PC-9 (cell line): ENCODE data around the gene EDN2. TPM values are rescaled to one million over a fixed set of nuclear protein-coding genes. Genes with fewer than 3 reads are reported as not detected.

ENCODE experiments used
- BruUV-seq: library from RNA; stranded (reverse); fragments of 400-500 nt; replicated peaks from 2 replicates; lab custom pipeline; 2021; lab: Mats Ljungman, UMichigan
- CTCF ChIA-PET: fragments of 300-600 bp; sonication (Branson Sonifier 250); formaldehyde crosslinking; loops from one replicate; lab custom pipeline; 2022; ENCODE audit warnings: antibody characterized with exemption; lab: Charles Lee
- POLR2A ChIA-PET: fragments of 300-600 bp; sonication (Branson Sonifier 250); formaldehyde crosslinking; loops from one replicate; lab custom pipeline; 2022; ENCODE audit warnings: antibody characterized with exemption; ENCODE audit not compliant: unreplicated experiment; lab: Charles Lee
- DNase-seq, 2 experiments: peaks; one replicate each; pipeline versions ENCODE4 v3.0.0 to v3.0.0-alpha.2; 2015 to 2022; ENCODE audit warnings: mixed read lengths in 1 of 2
- H2AFZ ChIP-seq: fragments of 200-600 bp; sonication (generic); 2 replicates; pipeline ENCODE4 v1.8.1; 2017; ENCODE audit warnings: antibody characterized with exemption
- H3F3A ChIP-seq: fragments of 200-600 bp; sonication (generic); 2 replicates; pipeline ENCODE4 v1.8.1; 2017; ENCODE audit warnings: antibody characterized with exemption, mild to moderate bottlenecking, low read depth; ENCODE audit not compliant: insufficient read depth
- H3K27ac ChIP-seq: fragments of 200-600 bp; sonication (generic); 2 replicates; pipeline ENCODE4 v1.6.1; 2016; ENCODE audit warnings: mixed run types
- H3K27me3 ChIP-seq: fragments of 200-600 bp; sonication (generic); 2 replicates; pipeline ENCODE4 v1.6.1; 2016; ENCODE audit warnings: low read depth, mixed run types; ENCODE audit not compliant: insufficient read depth
- H3K36me3 ChIP-seq: fragments of 200-600 bp; sonication (generic); 2 replicates; pipeline ENCODE4 v1.6.1; 2016; ENCODE audit warnings: low read depth, mixed run types
- H3K4me1 ChIP-seq: fragments of 200-600 bp; sonication (generic); replicated peaks from 2 replicates; pipeline ENCODE4 v1.6.1; 2016; ENCODE audit warnings: mixed run types; ENCODE audit not compliant: insufficient read depth
- H3K4me2 ChIP-seq: fragments of 200-600 bp; sonication (generic); 2 replicates; pipeline ENCODE4 v1.6.1; 2017; ENCODE audit warnings: mixed run types
- H3K4me3 ChIP-seq: fragments of 200-600 bp; sonication (generic); 2 replicates; pipeline ENCODE4 v1.6.1; 2016; ENCODE audit warnings: mixed run types
- H3K79me2 ChIP-seq: fragments of 200-600 bp; sonication (generic); 2 replicates; pipeline ENCODE4 v1.6.1; 2017; ENCODE audit warnings: low read depth, mixed run types
- H3K9me2 ChIP-seq: fragments of 200-600 bp; sonication (generic); 2 replicates; pipeline ENCODE4 v1.8.1; 2017; ENCODE audit warnings: mild to moderate bottlenecking; ENCODE audit not compliant: insufficient read depth
- H3K9me3 ChIP-seq: fragments of 200-600 bp; sonication (generic); 2 replicates; pipeline ENCODE4 v1.8.1; 2016; ENCODE audit warnings: low read depth; ENCODE audit not compliant: insufficient read depth
- H4K20me1 ChIP-seq: fragments of 200-600 bp; sonication (generic); 2 replicates; pipeline ENCODE4 v1.8.1; 2017; ENCODE audit not compliant: insufficient read depth
- EZH2 ChIP-seq: fragments of 200-600 bp; sonication (generic); IDR thresholded peaks from 2 replicates; pipeline ENCODE4 v1.8.0; 2017; ENCODE audit warnings: antibody characterized with exemption, low read depth
- intact Hi-C: fragments of 100-400 bp; cut with micrococcal nuclease; formaldehyde crosslinking; loops from one replicate; pipeline ENCODE4 v1.10.0; 2022; ENCODE audit not compliant: unreplicated experiment
- total RNA-seq: library from RNA; stranded (reverse); gene quantifications from 2 replicates; pipeline ENCODE4 v1.2.3, GENCODE V29; 2021
- TF ChIP-seq, protein P1 (sequence below): fragments of 200-600 bp; sonication (generic); conservative IDR thresholded peaks from 2 replicates; pipeline ENCODE4 v1.6.1; 2017; ENCODE audit warnings: mixed run types, antibody characterized with exemption, mild to moderate bottlenecking, moderate library complexity

EDN2 gene
- total RNA-seq, 1 experiment from 2014 or later: 0.48 TPM

DNA sequence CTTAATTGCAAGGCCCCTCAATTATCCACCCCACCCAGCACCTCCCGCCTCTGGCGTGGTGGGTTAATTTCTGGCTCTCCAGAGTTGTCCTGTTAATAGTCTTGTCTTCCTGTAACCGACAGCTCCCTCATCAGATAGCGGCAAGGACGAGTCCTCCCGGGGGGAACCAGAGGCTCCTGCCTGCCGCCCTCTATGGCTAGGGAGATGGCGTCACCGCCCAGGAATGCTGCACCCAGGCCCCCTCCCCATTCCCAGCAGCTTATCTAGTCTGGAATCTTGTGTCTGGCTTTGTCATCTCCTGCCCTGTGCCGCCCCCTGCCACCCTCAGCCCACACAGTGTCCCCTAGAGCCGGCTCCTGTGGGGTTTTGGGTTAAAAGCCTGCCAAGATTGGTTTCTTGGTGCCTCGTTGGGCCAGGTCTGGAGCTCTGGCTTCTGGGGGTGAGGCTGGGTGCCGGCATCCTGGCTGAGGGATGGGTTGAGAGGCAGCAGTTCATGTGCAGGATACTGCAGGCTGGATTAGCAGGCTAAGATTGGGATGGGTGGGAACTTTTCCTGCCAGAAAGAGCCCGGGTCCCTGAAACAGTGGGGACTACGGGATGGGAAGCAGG, 48.8 kb downstream of the EDN2 start:
- Histone ChIP-seq H4K20me1 (no peaks in the 10 kb centered on the region), H3K79me2 (no peaks in the 10 kb centered on the region), H3K4me2 (no peak overlapping the region), H3K9me2 (no peaks in the 10 kb centered on the region), H3K36me3 (no peaks in the 10 kb centered on the region), H2AFZ (no peak overlapping the region), H3K27me3 (no peaks in the 10 kb centered on the region), H3K4me3 (no peak overlapping the region), H3K4me1 (peaks cover 28% of the 10 kb centered on the region), H3K9me3 (no peaks in the 10 kb centered on the region), H3F3A (peaks cover 6% of the 10 kb centered on the region; the same call in 1 of the 2 replicates), H3K27ac (no peak overlapping the region)
- BruUV-seq: no TSS peak
- no peak for TF ChIP-seq EZH2
- TF ChIP-seq, protein P1, sequence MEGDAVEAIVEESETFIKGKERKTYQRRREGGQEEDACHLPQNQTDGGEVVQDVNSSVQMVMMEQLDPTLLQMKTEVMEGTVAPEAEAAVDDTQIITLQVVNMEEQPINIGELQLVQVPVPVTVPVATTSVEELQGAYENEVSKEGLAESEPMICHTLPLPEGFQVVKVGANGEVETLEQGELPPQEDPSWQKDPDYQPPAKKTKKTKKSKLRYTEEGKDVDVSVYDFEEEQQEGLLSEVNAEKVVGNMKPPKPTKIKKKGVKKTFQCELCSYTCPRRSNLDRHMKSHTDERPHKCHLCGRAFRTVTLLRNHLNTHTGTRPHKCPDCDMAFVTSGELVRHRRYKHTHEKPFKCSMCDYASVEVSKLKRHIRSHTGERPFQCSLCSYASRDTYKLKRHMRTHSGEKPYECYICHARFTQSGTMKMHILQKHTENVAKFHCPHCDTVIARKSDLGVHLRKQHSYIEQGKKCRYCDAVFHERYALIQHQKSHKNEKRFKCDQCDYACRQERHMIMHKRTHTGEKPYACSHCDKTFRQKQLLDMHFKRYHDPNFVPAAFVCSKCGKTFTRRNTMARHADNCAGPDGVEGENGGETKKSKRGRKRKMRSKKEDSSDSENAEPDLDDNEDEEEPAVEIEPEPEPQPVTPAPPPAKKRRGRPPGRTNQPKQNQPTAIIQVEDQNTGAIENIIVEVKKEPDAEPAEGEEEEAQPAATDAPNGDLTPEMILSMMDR: no peak
- intact Hi-C loops: loop anchor here (10.0 kb wide), 2 partner anchors 431 to 1329 kb away; partner anchors contain the start of genes C1orf50 and P3H1
- ChIA-PET CTCF (interaction anchor here (0.6 kb wide), 1 partner anchor 121 kb away, joined by 3 read pairs; no protein-coding TSS in a partner anchor), POLR2A (interaction anchor here (0.6 kb wide), 1 partner anchor 83 kb away, joined by 3 read pairs; no protein-coding TSS in a partner anchor)
- peak in 1 of 2 experiments; percentile 70 for DNase-seq

DNA sequence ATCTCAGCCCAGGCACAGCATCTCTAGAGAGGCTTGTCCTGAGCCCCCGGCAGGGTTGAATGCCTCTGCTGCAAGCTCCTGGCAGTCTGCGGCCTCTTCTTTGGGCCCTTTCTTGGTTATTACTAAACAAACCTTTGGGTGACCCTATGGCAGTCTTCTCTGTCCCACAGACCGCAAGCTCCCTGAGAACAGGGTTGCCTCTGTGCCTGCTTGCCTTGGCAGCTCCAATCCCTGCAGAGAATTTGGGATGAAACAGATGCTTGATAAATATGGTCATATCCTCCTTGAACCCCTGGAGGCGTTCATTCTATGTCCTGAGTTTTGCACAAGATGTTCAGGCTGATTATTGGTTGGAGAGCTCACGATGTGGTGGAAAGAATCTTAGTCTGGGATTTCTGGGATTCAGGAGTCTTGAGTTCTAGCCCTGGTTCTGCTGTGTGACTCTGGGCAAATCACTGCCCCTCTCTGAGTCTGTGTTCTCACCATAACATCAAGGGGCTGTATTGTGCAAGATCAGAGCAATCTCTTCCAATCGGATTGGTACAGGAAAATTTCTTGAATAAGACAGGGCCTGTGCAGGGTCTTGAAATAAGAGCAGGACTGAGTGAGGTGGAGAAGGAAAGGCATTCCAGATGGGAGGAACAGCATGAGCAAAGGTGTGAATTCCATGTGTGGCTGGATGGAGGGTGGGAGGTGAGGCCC, 49.6 kb downstream of the EDN2 start:
- Histone ChIP-seq H4K20me1 (no peaks in the 10 kb centered on the region), H3K79me2 (no peaks in the 10 kb centered on the region), H3K27me3 (no peaks in the 10 kb centered on the region), H3K4me1 (peaks cover 28% of the 10 kb centered on the region), H3K4me3 (no peak overlapping the region), H3F3A (peaks cover 6% of the 10 kb centered on the region; the same call in 1 of the 2 replicates), H2AFZ (no peak overlapping the region), H3K36me3 (no peaks in the 10 kb centered on the region), H3K9me2 (no peaks in the 10 kb centered on the region), H3K4me2 (no peak overlapping the region), H3K27ac (no peak overlapping the region), H3K9me3 (no peaks in the 10 kb centered on the region)
- no peak for DNase-seq
- ChIA-PET POLR2A (interaction anchor here (0.6 kb wide), 2 partner anchors 82 to 221 kb away, joined by 3 to 4 read pairs; no protein-coding TSS in a partner anchor), CTCF (interaction anchor here (0.6 kb wide), 2 partner anchors 60 to 121 kb away, joined by 3 read pairs; no protein-coding TSS in a partner anchor)
- intact Hi-C loops: loop anchor here (5.0 to 10.0 kb wide), 3 partner anchors 137 to 1330 kb away; partner anchors contain the start of genes C1orf50 and P3H1
- TF ChIP-seq, protein P1: no peak
- no peak for TF ChIP-seq EZH2
- BruUV-seq: no TSS peak

DNA sequence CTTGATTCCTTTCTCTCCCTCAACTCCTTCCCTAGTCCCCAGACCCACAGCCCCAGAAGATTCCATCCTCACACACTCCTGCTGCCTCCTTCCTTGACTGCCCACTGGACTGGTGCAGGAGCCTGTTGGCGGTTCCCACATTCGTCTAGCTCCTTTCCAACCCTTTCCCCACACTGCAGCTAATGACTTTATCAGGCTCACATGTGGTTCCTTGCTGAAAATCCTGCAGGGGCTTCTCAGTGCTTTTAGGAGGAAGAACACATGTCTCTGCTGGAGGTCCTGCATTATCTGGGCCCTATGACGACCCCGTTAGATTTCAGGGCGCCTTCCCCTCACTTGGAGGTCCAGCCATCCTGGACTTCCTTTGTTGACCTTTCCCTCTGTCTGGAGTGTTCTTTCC, 50.2 kb downstream of the EDN2 start:
- H3K36me3 ChIP-seq: no peaks in the 10 kb centered on the region
- peaks cover 6% of the 10 kb centered on the region; the same call in 1 of the 2 replicates for H3F3A ChIP-seq
- TF ChIP-seq, protein P1: no peak
- no peak for TF ChIP-seq EZH2
- H3K4me1 ChIP-seq: peaks cover 28% of the 10 kb centered on the region
- no peak overlapping the region for H3K27ac ChIP-seq
- no peak for DNase-seq
- ChIA-PET CTCF (interaction anchor here (0.6 to 2.6 kb wide), 3 partner anchors 61 to 165 kb away, joined by 3 to 17 read pairs (median 3); no protein-coding TSS in a partner anchor), POLR2A (interaction anchor here (0.6 kb wide), 1 partner anchor 220 kb away, joined by 4 read pairs; no protein-coding TSS in a partner anchor)
- BruUV-seq: no TSS peak
- no peak overlapping the region for H2AFZ ChIP-seq
- H3K79me2 ChIP-seq: no peaks in the 10 kb centered on the region
- H3K4me2 ChIP-seq: no peak overlapping the region
- no peak overlapping the region for H3K4me3 ChIP-seq
- no peaks in the 10 kb centered on the region for H3K9me2 ChIP-seq
- H3K27me3 ChIP-seq: no peaks in the 10 kb centered on the region
- no peaks in the 10 kb centered on the region for H4K20me1 ChIP-seq
- no peaks in the 10 kb centered on the region for H3K9me3 ChIP-seq
- intact Hi-C loops: loop anchor here (5.0 to 10.0 kb wide), 3 partner anchors 138 to 1330 kb away; partner anchors contain the start of genes C1orf50 and P3H1
